GM21529 (cell line): ENCODE data around the gene HOXA3.
A peak's percentile ranks its signal among the peaks of the same experiment; 100 is the strongest.

Experiments
- ATAC-seq: cut with Tn5 transposase; IDR thresholded peaks from one replicate; pipeline ENCODE4 v1.9.1; 2021; ENCODE audit not compliant: unreplicated experiment

The HOXA3 gene

DNA sequence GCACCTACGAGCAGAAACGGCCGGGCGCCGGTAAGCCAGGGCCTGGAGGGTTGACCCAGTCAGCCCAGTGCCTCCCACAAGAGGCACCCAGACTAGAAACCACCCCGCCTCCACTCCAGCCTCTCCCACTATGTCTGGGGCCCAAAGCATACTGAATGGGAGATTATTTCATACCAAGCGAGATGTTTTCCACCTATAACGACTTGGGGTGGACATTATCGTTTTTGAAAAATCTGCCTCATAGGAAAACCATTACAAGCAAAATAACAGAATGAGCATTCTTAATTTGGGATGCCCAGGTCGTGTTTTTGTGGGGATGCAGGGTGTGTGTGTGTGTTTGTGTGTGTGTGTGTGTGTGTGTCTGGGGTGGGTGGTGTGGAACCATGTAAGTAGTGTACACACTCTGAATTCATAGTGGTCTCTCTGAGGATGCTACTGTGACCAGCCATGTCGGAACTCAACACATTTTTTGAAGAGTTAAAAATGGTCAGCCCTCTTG lies 6.4 kb downstream of the HOXA3 start:
- no peak for ATAC-seq

DNA sequence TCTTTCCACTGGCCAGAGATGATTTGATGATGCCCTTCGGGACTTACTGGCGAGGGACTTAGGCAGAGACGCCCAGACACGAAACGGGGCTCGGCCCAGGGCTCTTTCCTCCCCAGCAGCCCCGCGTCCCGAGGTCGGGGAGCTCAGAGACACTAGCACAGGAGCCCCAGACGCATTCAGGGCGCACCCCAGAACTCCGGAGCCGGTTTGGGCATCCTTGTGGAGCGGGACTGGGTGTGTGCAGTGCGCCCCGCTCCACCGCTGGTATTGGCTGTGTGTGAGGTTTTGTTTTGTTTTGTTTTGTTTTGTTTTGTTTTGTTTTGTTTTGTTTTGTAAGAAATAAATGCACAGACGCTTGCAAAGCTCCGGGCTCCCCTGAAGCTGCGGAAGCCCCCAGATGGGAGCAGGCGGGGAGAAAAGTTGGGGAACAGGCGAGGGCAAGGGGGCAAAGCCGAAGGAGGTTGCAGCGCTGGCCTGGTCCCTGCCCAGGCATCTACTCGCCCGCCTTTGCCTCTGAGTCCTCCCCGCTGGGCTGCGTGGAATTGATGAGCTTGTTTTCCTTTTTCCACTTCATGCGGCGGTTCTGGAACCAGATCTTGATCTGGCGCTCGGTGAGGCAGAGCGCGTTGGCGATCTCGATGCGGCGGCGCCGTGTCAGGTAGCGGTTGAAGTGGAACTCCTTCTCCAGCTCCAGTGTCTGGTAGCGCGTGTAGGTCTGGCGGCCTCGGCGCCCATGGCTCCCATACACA lies 7.0 kb downstream of the HOXA3 start:
- ATAC-seq = no peak

DNA sequence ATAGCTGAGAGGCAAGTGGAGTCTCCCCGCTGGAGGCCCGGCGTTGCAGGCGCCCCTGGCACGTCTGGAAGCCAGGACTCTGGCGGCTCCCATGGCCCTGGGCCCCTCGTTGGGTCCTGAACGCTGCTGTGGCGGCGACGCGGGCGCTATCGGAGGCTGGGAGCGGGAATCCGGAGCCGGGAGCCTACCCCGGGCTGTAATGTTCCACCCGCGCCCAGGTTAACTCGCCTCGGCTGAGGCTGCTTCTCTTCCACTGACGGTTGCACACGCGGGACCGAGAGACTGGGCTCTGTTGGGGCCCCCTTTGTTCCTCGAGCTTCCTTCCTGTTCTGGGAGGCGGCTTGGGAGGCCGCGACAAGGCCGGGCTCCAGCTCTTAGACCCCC lies 7.6 kb downstream of the HOXA3 start:
- ATAC-seq = no peak

DNA sequence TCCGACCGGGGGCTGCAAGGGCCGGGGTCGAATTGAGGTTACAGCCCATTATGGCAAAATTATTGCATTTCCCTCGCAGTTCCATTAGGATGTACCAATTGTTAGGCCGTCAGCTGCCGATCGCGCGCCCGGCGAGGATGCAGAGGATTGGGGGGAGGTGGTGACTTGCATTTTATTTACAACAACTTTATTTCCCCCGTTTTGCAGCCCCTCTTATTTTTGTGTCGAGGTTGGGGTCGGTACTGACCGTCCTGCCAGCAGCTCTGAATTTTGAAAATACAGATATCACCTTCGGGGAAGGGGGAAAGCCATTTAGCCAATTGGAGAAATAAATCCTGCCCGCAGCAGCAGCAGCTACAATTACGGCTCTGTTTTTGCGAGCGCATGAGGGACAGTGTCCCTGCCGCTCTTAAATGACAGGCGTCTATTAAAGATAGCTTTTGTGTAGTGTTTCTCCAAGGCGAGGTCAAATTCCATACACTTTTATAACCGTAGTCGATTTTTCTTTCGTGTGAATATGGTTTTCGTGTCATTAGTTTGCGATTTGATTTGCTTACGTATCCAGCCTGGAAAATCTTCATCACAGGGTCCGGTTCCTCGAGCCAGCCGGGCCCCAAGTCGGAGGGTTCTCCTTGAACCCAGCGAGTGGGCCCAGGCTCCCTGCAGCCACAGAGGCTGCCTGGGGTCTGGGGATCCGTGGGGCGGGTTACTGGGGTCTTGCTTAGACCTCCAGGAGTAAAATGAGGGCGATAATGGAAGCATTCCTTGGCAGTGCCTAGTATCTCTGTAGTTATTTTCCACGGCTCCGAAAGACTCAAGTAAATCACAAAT lies 8.2 kb downstream of the HOXA3 start:
- ATAC-seq = no peak

DNA sequence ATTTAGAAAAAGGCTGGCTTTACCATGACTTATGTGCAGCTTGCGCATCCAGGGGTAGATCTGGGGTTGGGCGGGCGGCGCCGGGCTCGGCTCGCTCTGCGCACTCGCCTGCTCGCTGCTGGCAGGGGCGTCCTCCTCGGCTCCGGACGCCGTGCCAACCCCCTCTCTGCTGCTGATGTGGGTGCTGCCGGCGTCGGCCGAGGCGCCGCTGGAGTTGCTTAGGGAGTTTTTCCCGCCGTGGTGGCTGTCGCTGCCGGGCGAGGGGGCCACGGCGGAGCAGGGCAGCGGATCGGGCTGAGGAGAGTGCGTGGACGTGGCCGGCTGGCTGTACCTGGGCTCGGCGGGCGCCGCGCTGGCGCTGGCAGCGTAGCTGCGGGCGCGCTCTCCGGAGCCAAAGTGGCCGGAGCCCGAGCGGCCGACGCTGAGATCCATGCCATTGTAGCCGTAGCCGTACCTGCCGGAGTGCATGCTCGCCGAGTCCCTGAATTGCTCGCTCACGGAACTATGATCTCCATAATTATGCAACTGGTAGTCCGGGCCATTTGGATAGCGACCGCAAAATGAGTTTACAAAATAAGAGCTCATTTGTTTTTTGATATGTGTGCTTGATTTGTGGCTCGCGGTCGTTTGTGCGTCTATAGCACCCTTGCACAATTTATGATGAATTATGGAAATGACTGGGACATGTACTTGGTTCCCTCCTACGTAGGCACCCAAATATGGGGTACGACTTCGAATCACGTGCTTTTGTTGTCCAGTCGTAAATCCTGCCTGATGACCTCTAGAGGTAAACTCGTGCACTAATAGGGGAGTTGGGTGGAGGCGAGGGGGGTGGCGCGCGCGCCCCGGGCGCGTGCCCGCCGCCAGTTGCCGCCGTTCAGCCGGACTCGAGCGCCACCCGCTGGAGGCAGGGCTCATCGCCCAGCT lies 9.1 kb downstream of the HOXA3 start, which contains the start of gene HOXA5:
Gene HOXA5 (minus strand): TSS at position 659 of the 927 bp plus-strand sequence. CDS start 74 bp downstream, at position 585.
- no peak for ATAC-seq

DNA sequence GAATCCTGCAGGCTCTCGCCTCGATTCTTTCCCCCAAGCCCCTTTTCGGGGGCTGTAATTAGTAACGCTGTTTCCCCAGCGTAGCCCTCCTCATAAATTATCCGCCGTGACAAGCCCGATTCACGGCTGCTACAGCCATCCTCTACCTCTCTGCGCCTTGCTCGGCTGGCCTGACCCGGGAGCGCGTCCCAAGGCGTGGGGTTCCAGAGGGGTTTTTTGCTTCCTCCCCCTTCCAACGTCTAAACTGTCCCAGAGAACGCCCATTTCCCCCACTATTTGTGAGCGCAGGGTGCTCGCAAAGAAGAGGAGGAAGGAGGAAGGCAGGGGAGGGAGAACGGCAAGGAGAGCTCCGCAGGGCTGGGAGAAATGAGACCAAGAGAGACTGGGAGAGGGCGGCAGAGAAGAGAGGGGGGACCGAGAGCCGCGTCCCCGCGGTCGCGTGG lies 9.8 kb downstream of the HOXA3 start:
- ATAC-seq = no peak

DNA sequence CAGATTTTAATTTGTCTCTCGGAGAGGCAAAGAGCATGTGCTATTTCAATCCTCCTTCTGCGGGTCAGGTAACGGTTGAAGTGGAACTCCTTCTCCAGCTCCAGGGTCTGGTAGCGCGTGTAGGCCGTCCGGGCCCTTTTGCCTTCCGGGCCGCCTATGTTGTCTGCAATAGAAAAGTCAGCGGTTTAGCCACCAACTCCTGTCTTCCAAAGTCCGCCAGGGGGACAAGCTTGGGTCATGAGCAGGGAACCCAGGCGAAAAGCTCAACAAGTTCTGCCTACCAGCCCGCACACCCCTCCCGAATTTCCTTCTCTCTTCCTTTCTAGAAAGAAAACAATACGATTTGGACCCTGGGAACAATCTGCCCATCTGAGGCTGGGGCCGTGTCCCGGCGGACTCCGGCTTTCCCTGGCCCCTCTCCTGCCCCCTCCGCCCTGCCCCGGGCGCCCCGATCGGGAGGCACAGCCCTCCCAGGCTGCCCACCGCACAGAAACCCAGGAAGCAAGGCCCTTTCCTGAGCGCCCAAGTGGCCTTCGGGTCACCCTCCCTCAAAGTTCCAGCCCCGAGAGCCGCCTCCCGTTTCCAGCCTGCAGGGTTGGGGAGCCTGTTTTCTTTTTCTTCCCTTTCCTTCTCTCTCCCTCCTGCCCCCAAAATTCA lies 10.3 kb downstream of the HOXA3 start:
- ATAC-seq = no peak

DNA sequence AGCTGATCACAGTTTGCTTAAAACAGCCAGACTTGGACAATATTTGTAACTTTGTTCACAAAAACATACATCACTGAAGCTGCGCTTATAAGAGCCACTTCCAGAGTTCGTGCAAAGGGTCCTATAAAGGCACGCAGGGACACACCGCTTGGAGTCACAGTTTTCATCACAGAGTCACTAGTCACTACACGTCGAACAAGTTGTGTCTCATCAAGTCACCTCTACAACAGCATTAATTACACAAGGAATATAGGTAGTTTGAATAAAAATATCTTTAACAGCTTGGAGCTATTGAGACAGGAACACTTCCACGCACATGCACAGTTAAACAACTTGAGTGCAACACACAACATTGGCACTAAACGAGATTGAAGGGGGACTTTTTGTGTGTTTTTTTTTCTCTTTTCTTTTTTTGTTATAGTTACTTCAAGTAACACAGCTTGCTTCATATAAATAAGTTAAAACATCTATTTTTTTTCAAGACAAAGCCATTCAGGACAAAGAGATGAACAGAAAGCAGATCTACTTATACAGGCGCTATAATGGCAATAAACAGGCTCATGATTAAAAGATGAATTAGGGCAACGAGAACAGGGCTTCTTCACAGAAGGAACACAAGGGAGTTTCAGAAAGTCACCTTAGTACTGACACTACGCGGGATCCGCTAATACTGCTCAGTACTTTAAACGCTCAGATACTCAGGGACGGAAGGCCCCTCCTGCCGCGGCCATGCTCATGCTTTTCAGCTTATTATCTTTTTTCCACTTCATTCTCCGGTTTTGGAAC lies 11.1 kb downstream of the HOXA3 start:
- no peak for ATAC-seq

DNA sequence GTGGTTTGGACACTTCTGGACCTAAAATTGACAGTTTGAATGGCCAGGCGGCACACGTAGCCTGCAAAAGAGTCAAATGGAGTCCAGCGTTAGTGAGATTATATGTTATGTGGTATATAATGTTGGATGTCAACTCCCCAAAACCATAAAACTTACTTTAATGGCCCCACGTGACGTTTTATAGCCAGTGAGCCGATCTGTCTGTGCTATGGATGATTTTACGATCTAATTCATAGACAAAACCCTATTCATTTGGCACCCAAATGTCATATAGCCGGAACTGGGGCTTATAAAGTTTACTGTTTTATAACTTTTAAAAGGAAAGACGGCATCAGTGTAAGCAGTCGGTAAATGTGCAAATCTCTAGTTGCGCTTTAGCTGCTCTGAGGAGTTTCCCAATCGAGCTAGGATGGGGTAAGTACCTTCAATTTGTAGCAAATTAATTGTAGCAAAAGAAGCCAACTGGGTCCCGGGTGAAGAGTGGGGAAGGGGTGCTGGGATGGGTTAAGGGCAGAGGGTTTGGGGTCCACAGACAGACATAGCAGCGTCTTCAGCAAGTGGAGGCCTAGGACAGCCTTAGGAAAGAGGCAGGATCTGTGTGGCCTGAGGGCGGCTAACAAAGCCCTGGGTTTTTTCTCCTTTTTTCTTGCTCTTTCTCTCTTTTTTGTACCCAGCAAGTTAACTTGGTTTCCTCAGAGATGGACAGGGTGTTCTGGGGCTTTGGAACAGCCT lies 12.1 kb downstream of the HOXA3 start:
- no peak for ATAC-seq

DNA sequence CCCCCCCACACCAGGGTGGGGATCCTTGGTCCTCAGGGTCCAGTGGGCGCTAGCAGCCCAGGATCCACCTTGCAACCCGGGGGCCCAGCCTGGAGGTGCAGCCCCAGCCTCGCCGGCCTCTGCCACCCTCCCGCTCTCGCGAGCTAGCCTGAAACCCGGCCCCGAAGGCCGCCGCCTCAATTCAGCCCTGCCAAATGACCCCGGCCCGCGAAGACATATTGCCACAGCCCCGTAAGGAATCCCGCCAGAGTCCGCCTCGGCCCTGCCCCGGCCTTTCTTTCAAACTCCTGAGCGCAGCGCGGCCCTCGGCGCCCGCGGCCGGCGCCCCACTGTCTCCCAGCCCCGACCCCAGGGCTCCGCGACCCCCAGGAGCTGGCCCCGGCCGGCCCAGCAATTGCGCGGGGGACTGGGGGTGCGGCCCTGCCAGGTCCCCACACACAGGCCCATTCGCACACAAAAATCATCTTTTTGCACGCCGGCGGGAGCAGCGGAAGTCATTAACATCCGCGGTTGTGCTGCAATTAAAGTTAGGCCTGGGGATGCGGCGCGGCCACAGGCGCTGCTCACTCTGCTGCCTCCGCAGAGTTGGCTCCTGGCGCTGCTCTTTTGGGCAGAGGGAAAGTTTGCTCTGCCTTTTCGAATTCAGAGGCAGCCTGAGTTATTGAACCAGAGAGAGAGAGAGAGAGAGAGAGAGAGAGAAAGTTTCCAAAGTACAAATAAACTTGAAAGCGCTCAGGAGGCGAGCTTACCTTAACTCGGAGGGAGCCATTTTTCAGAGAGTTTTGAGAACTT lies 12.9 kb downstream of the HOXA3 start:
- no peak for ATAC-seq

DNA sequence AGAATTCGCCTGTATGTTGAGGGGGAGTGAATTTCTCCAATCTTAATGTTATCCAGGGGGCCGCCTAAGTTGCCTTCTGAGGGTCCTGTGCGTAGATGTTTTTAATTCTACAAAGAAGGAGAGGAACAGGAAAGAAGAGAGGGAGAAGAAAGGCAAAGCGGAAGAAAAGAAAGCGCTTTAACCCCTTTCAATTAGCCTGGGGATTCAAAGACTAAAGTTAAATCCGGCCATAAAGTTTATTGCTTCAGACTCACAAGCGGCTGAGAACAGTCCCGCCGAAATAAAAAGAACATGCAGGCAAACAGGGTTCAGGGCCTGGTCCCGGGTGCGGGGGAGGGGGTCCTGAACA lies 13.4 kb downstream of the HOXA3 start:
- ATAC-seq = no peak

DNA sequence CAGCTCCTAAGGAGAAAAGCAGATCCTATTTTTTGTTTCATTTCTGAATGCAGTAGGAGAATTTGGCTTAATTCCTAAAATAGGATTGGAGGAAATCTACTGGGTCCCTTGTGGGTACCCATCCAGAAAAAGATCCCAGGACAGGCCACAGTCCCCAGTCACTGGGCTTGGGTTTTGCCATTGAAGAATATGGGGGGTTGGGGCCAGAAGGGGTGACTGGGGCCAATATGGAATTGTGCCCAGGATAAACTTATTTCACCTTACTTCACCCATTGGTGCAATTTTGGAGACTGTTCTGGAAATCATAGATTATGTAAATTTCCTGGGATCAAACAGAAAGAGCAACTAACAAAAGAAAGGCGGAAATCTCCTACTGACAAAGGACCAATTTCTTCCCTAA lies 13.9 kb downstream of the HOXA3 start:
- no peak for ATAC-seq

DNA sequence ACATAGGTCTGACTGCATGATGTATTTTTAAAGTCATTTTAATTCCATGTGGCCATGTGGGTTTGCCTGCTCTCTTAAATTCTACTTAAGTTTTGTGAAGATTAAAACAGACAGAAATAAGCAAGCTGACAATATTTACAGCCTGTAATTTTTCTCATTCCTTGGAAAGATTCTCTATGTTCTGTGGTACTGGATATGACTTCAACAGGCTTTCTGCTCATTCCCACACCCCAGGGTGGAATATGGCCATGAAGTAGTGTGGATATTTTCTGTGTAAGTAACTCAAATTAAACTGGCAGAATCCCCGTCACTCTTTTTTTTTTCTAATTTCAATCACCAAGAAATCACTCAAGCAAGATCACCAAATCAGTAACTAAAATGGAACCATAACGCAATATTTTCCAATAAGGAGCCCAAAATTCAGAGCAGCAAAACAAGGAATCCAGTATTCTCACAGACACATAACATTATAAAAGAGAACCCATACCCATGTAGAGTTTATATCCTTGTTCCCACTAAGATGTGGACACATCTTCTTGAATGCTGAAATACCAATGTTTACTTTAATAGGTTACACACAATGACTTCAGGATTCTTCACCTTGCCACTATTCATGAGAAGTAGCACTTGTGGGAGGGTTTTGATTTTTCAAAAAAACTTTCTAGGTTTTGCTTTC lies 14.6 kb downstream of the HOXA3 start:
- no peak for ATAC-seq

DNA sequence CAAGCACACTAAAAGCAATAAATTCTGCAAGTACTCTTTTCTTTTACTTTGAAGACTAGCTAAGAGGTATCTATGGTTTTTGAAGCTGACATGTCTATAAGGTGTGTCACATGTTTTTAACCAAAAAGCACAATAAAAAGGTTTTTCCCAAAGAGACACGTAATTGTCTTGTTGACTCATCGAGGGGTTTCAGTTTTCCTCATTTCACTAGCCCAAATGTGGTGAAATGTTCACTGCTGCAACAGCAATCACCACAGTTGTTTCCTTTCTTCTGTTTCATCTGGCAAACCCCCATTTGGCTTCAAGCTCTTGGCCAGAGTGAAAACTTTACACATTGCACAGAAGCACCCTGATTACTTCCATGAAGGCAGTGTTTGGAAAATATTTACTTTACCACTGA lies 18.0 kb downstream of the HOXA3 start:
- peak; percentile 50 for ATAC-seq

DNA sequence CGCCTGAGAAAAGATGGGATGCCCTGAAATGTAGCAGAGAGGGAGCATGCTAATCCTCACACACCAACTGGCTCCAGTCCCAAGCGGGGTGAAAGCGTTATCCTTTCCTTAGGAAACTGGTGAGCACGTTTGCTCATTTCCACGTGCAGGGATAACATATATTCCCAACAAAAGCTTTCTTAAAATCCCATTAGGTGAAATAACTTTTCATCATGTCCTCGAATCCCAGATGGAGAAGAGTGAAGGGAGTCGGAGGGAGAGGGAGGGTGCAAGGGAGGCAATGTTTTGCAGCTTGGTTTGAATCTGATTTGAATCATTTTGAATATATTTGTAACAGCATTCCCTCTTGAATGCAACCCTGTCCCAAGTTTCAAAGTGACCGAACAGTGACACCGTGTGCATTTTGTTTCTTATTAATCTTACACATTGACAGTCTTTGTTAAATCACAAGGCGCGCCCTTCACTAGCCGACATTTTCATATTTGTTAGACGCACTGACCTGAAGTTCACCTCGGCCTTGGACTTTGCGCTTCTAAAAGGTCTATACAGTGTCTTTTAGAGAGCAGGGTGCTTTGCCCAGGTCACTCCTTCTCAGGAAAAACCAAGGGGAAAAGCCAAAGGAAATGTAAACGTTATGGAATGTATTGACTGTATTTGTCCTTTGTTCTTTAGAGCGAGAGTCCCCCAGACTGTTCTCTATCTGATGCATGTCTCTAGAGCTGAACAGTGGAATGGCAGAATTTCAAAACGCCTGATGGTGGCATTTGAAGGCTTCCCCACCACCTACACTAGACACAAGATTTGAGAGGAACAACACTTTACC lies 18.8 kb downstream of the HOXA3 start:
- ATAC-seq = no peak

DNA sequence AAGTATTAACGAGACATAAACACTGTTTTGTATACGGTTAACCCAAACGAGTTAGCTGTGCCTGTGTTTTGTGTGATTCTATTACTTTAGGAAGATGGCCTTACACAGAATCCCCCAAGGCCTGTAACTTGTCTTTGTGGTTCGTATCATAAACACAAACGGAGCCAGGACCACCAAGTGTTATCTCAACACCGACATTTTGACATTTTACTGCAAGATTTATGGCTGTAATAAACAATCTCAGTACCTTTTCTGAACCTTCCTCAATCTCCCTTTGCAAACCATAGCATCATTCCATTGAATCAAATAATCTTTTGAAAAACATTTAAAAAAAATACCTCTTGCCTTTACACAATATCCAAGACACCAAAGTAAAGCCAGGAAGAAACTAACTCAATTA lies 19.4 kb downstream of the HOXA3 start:
- no peak for ATAC-seq

DNA sequence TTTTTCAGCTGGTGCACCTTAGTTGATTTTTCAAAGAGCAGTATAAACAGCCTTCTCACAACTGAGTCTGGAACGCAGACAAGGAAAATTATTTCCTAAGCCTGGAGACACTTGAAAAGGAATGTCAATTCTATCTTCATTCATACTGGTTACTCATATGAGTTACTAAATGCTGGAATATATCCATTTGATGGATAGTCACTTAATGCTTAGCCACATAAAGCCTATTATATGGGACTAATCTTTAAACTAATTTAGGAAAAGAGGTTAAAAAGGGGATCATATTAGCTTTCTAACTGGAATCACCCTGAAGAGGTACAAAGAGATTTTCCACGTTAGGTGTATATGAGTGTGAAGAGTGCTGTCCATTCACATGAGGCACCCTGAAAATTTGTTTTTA lies 20.2 kb downstream of the HOXA3 start:
- no peak for ATAC-seq
